HG02571 (cell line): ENCODE measurements around the gene CHCHD6.

ENCODE experiments used
- ATAC-seq: cut with Tn5 transposase; IDR thresholded peaks from one replicate; pipeline ENCODE4 v1.9.1; 2021; ENCODE audit warnings: mild to moderate bottlenecking, moderate library complexity; ENCODE audit not compliant: unreplicated experiment

The CHCHD6 gene

DNA sequence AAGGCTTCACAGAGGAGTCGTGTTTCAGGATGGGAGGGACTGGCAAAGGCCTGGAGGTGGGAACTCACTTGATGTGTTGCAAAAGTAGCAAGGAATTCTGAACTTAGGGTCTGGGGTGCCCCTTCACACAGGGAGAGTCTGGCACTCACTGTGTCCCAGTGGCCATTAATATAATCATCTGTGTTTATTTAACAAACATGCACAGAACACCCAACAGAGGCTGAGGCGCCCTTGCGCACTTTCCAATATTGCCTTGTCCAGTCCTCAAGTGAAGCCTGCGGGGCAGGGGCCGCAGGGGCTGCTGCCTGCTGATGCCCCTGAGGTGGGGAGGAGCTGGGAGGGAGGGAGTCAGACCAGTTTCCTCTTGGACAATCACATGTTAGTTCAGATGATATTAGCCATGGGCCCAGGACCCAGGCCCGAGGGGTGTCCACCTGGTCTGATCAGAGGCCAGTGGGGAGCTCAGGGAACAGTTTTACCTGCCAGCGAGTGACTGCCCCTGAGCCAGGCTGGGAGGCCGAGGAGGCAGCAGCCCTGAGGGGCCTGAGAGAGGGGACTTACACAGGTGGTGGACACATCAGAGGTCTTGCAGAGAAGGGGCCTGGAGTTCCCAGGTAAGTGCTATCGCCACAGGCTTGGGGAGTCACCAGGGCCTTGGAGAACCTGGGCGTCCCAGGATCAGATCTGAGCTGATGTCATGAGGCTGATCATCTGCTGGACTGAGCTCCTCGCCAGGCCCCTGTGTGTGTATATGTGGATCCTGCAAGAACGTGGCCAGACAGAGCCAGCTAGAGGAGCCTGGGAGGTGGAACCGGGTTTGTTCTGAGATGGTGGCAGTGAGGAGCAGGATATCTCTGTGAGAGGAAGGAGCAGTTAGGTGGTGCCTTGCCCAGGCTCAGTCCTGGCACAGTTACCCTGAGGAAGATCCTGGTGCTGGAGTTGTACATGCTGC, 35.3 kb upstream of the CHCHD6 start:
- ATAC-seq = no peak

DNA sequence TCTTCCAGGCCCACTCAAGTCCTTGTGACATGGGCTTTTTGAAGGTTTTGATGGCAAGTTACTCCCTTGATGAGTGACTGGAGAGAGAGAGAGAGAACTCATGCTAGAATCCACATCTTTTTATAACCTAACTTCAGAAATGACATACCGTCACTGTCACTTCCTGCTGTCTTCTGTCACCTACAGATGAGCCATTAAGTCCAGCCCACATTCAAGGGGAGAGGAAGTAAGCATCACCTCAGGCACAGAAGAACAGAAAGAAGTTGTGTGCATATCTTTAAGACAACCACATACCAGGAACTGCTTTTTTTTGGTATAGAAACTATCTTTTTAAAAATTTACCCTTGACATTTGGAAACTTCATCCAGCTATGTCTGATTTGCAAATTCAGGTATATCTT, 32.5 kb upstream of the CHCHD6 start:
- no peak for ATAC-seq

DNA sequence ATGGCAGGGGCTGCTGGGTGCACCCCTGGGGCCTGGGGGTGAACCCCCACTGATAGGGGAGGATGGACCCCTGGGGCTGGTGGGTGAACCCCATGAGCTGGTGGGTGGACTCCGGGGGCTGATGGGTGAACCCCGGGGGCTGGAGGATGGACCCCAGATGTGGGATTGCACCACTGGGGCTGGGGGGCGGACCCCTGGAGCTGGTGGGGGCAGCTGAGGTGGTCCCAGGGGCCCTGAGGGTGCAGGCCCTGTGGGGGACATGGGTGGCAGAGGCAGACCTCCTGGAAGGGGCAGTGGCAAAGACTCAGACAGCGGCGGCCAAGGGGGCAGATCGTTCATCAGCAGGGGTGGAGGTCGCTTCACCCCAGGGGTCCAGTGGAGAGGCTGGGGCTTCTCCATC, 31.7 kb upstream of the CHCHD6 start:
- no peak for ATAC-seq

DNA sequence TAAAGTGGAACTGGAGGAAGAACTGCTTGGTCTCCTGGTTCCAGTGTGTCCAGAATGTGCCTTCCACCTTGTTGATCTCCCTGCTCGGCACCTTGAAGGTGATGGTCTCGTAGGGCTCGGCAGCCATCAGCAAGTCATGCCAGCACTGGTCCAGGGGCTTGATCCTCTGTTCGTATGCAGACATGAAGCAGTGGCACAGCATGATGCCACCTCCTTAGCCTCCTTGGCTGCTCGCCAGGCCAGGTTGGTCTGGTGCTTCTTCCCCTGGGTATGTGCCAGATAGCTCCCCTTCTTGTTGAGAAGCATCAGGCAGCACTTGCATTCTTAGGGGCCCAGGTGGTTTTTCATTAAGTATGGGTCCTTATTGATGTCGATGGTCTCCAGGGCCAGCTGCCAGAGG, 31.3 kb upstream of the CHCHD6 start:
- no peak for ATAC-seq

DNA sequence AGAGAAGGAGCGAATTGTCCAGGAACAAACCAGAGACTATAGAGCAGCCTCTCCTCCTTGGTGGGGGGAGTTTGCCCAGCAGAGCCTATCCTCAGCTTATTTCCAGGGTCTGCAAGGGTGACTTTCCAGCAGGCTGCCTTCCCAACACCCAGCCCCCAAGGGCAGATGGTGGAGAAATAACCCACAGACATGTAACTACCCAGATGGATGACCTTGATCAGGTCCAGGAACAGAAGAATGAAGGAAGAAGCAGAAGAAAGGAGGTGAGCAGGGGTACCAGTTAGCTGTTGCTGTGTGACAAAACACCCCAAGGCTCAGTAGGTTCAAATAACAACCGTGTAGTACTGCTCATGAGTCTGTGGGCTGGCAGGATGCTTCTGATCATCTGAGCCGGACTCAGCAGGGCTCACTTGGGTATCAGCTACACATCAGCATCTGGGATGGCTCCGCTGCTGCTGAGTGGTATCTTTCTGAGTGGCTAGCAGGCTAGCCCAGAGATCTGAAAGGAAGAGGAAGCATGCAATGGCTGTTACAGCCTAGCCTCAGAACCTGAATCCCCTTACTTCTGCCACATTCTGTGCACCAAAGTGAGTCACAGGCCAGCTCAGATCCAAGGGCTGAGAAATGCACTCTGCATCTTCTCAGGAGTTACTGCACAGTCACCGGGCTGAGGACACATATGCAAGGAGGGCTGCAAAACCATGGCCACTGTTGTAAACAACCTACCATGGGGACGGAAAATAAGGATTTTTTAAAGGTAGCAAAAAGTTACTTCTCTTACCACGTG, 26.9 kb upstream of the CHCHD6 start:
- ATAC-seq = no peak

DNA sequence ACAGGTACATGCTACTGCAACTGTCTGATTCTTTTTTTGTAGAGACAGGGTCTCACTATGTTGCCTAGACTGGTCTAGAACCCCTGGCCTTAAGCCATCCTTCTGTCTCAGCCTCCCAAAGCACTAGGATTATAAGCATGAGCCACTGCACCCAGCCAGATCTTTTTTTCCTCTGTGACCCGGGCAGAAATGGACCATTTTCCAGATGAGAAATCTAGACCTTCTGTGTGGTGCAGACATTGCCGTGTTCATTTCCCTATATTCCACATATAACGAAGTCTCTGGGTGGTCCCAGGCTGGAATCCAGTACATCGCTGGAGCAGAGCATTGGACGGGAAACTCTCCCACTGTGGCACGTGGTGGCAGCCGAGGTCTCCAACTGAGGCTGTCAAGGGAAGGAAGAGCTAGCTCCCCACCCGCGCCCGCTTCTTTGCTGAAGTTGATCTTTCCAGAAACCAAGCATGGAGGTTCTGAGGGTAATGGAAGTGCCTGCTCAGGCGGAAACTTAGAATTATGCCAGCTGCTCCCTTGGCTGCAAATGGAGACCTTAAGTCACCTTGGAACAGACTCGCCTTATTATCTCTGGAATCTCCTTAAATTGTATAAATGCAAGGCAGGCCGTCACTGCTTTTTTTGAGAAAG, 26.1 kb upstream of the CHCHD6 start:
- no peak for ATAC-seq

DNA sequence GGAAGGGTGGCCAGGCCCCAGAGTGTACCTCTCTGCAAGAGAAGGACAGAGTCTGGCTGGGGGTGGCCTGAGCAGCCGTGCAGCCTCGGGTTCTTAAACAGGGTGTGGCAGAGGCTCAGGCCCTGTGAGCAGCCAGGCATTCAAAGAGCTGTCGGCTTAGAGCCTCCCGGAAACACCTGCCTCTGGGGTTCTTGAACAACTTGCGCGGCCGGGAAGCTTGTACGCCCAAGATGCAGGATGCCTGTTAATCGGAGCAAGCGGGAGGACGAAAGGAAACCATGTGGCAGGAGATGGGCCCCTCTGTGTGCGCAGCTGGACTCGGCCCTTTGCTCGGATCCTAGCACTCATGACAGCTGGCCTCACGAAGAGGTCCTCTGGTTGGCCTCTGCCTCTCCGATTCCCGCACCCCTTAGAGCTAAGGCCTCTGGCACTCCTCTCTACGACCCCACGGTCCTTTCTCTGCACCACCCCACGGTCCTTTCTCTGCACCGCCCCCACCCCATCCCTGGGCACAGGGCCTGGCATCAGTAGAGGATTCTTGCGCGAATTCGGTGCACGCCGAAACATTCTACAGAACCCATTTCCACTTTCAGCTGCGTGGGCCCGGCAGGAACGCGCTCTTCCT, 25.2 kb upstream of the CHCHD6 start:
- no peak for ATAC-seq

DNA sequence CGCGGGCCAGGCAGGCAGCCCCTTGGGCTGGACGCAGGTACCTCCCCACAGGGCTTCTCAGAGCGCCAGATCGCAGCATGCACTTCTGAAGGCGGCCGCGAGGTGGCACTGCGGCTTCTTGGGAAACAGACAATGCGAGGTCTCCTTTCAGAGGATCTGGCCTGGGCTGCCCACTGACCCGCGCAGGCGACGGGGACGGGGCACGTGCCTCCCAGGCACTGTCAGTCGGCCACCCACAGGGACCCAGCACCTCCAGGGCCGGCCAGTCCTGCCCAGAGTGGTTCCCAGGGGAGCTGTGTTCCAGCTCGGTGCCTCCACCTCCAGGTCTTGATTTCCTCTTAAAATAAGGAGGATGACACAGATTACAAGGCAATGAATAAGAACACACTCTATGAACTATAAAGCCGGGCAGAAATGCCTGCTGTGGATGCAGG, 24.7 kb upstream of the CHCHD6 start:
- ATAC-seq = peak; percentile 65

DNA sequence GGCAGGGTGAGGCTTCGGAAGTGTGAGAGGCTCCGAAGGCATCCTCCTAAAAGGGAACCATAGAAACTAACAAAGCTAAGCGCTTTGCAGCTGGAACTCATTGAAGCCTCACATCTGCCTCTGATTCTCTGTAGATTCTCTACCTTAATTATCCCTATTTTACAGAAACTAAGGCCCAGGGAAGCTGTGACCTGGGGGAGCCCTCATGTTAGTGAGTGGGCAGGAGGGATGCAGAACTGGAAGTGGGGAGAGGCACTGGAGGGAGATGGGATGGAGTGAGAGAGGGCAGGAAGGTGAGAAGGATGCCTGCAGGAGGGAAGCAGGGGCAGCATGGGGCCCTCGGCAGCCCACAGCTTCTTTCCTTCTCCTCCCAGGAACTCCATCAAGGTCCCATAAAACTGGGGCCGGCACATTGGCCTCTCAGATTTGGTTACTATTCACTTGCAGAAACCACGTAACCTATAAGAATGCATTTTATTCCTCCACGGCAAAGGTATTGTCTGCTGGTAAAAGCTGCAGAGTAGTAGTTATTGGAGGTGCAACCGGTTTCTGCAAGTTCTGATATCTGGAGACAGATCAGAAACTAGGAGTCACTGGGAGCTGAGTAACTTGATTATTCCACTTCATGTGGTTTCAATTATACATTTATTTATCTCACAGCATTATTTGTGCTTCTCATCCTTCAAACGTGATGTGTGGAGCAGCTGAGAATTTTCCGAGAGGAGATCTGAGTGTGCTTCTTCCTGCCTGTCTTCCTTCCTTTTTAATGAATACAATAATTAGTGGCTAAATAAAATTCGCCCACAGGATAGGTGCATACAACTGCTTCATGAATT, 24.0 kb upstream of the CHCHD6 start:
- ATAC-seq = no peak

DNA sequence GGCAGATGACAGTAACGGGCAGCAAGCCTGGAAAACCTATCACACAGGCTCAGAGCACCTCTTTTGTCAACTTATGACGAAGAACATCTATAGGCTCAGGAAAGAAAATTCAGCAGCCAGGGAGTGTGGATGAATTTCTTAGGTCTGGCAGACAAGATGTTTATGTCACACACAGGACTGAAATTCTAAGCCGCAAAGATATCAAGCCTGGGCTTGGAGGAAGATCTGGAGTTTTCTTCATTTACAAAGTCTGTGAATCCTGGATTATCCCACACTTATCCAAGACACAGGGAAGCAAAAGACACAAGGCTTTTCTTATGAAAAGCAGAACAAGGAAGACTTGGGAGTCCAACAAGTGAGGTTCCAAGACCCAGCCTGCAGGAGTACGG, 23.4 kb upstream of the CHCHD6 start:
- no peak for ATAC-seq

DNA sequence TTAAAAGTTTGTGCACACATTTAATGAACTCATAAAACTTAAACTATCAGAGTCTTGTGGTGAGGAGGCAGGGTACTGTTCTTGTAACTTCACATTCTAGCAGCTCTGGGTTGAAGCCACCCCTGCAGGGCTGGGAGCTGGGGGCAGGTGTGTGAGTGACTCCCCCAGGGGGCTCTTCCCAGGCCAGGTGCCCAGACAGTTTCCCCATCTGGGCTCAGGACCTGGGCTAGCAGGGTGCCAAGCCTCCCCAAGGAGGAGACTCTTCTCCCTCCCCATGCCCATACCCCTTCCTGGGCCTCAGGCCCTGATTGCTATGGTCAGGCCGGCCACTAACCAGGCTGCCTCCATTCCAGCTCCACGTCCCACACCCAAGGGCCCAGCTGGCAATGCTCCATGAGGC, 22.0 kb upstream of the CHCHD6 start:
- ATAC-seq = no peak

DNA sequence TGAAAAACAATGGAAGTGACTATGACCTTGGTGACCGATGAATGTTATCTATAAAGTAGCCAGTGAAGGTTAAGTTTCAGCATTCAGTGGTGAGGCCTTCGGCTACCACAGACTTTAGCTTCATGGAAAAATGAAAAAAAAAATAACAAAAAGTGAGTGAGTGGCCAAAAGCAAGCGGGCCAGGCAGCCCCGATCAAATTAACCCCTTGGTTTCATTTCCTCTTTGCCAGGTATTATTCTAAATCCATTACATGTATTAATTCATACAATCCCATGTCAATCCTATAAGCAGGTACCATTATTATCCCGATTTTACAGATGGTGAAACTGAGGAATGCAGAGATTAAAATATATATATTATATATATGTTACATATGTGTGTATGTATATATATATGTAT, 21.0 kb upstream of the CHCHD6 start:
- ATAC-seq = no peak

DNA sequence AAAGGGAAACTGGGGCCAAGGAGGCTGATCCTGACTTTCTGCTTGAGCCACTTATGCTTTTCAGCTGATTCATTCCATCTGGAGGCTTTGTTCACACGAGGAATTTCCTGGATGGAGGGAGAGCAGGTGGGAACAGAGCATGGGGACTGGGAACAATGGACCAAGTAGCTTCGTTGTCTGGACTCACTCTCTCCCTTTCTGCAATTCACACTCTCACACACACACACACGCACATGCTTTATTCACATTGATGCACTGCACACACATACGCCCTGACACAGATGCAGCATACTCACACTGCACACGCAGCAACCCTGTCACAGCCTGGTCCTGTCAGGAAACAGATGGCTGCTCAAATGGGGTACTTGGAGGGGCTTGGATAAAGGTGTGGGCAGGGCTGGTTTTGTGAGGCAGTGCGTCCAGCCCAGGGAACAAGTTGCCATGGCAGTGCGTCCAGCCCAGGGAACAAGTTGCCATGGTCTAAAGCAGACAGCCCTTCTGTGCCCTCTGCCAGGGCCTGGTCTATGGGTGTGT, 19.8 kb upstream of the CHCHD6 start:
- ATAC-seq = no peak

DNA sequence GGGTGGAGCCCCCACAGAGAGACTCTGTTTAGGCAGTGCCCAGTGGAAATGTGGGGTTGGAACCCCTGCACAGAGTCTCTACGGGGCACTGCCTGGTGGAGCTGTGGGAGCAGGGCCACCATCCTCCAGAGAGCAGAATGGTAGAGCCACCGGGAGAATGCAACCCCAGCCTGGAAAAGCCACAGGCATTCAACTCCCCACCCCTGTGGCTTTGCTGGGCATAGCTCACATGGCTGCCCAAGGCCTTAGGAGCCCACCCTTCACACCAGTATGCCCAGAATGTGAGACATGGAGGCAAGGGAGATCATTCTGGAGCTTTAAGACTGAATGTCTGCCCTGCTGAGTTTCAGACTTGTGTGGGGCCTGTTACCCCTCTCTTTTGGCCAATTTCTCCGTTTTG, 19.0 kb upstream of the CHCHD6 start:
- no peak for ATAC-seq

DNA sequence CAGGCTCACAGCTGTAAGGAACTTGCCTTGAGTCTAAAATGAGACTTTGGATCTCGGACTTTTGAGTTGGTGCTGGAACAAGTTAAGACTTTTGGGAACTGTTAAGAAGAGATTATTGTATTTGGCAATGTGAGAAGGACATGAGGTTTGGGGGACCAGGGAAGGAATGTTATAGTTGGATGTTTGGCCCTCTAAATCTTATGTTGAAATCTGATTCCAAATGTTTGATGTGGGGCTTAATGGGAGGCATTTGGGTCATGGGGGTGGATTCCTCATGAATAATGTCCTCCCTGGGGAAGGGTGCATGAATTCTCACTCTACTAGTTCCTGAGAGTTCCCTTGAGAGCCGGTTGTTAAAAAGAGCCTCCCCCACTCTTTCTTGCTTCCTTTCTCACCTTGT, 18.5 kb upstream of the CHCHD6 start:
- no peak for ATAC-seq

DNA sequence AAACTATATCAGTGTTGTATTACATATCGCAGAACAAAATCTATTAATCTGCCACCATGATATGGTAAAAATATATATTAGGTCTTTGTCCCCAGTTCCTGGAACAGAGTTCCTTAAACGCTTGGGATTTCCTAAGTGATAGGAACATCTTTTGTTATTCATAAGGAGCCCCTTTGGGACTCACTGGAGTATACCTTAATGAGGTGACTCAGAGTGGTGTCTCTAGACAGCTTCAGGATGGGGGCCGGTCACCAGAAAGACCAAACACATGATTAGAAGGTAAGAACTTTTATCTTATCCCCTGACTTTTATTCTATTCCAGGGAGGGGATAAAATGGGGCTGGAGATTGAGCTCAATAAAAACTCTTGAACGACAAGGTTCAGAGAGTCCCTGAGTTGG, 12.3 kb upstream of the CHCHD6 start:
- ATAC-seq = no peak

DNA sequence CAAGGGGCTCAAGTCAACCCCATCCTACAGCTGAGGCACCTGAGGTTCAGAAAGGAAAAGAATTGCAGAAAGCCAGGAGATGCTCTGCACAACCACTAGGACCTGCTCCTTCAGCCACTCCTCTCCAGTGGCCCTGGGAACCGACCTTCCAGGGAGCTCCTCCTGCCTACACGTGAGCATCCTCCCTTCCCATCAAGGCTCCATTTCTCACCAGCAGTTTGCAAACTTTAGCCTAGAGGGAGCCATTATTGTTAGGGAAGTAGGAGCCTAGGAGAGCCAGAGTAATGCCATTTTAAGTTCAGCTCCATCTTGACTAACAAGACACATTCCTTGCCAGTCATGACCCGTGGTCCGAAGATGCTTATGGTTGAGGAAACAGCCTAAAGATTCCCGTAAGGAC, 11.2 kb upstream of the CHCHD6 start:
- ATAC-seq = no peak

DNA sequence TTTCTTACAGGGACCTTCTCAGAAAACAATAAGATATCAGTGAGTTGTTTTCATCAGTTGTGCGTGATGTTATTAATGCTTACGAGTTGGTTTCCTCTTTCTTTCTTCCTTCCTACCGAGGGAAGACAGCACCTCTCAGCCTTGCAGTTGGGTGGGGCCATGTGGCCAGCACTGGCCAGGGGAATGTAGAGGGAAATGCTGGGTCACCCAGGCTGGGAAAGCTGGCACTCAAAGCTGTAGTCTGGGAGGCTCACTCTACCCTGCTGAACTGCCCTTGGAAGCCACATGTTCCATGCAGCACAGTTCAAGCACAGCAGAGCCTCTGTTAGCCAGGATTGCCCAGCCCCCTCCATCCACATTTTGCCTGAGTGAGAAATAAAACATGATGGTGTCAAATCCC, 10.1 kb upstream of the CHCHD6 start:
- ATAC-seq = no peak

DNA sequence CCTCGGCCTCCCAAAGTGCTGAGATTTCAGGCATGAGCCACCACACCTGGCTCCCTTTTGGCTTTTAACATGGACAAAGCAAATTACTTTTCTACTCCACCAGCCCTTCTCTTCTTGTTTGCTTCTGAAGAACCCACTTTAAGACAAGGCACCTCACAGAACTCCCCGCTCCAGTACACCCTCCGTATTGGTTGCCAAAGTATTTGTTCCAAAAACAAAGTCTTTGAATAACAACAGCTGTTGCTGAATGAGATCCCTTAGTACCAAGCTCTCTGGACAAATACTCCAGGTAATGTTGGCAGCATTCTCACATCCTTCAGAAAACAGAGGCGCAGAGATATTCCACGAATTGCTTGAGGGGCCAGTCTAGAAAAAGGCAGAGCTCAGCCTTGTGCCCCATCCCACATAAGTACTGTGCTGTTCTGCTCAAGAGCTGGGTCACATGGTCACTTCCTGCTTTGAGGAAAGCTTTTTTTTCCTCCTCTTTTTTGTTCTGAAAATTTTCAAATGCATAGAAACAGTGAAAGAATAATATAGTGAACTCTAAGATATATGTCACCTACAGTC, 7.3 kb upstream of the CHCHD6 start:
- no peak for ATAC-seq

DNA sequence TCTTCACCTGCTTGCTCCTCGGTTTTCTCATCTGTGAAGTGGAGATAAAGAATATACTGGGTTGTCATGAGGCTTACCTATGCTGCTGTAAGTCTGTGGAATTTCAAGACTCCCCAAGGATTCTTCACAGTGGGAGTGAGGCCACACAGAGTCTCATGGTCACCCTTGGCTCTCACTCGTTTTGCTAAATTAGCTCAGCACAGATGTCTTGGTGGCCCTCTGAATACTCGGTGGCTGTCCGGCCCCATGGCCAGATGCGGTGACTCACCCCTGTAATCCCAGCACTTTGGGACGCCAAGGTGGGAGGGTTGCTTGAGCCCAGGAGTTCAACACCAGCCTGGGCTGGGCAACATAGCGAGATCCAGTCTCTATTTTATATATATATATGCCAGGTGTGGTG, 5.0 kb upstream of the CHCHD6 start:
- ATAC-seq = no peak
